ENCODE data around the gene PLAC1. TPM values are rescaled to one million over a fixed set of nuclear protein-coding genes. Genes with fewer than 3 reads are reported as not detected.
A peak's percentile ranks its signal among the peaks of the same experiment; 100 is the strongest.

PLAC1 gene
- total RNA-seq, 1 donor, result 0.27 TPM

Small RNA genes within 50 kb of the gene (small RNA-seq; reads per million reads assigned to genes)
- gene AC004383.1, result not detected
- 8.3 reads per million, percentile 91 among the genes with 10 or more reads in this experiment for gene MIR450A1
- 3.4 reads per million, percentile 82 among the genes with 10 or more reads in this experiment for gene MIR450A2
- gene MIR450B, result 1.6 reads per million, percentile 57 among the genes with 10 or more reads in this experiment
- gene MIR503, result 107 reads per million, percentile 97 among the genes with 10 or more reads in this experiment
- 21.1 reads per million, percentile 94 among the genes with 10 or more reads in this experiment for gene MIR542

Other genes with a start within 250 kb of the PLAC1 start
- 10.2 TPM for gene HPRT1, start 198.3 kb downstream of the PLAC1 start, total RNA-seq
- gene PABIR2, start 138.7 kb upstream of the PLAC1 start, total RNA-seq, result 9.2 TPM

Data from hematopoietic multipotent progenitor cell (in vitro differentiated cells).